HG02870 (cell line): ENCODE data around the gene EMC8.

Experiments used
- ATAC-seq: cut with Tn5 transposase; IDR thresholded peaks from one replicate; pipeline ENCODE4 v1.9.1; 2021; ENCODE audit warnings: mild to moderate bottlenecking, moderate library complexity; ENCODE audit not compliant: unreplicated experiment

The EMC8 gene

DNA sequence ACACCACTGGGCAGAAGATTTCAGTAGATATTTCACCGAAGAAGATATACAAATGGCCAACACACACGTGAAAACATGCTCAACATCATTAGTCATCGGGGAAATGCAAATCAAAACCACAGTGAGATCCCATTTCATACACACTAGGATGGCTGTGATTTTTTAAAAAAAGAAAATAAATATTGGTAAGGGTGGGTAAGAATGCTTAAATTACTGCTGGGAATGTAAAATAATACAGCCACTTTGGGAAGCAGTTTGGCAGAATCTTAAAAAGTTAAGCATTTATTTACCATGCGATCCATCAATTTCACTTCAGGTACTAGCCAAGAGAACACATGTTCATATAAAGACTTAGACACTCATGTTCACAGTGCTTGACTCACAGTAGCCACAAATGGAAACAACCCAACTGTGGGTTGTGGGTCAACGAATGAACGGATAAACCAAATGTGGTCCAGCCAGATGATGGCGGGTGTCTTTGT, 42.0 kb downstream of the EMC8 start:
- ATAC-seq, result peak; percentile 34

GRCh38 chr16:85755929-85756768, 43.2 kb downstream of the EMC8 start:
- ATAC-seq, result peak; percentile 54

GRCh38 chr16:85754413-85754812, 44.9 kb downstream of the EMC8 start:
- ATAC-seq, result no peak

DNA sequence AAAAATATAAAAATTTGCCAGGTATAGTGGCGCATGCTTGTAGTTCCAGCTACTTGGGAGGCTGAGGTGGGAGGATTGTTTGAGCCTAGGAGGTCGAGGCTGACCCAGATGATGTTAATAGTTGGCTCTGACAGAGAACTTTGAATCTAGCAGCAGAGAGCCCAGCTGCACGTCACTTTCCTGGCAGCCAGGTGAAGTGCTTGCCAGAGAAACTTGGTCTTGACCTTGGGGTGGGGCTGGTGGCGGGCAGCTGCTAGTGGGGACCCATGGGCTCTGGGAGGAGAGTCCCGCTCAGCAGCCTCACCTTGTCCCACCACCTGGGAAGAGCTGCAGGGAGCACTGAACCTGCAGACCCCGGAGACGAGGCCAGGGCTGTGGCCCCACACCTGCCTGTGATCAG, 45.4 kb downstream of the EMC8 start:
- no peak for ATAC-seq

DNA sequence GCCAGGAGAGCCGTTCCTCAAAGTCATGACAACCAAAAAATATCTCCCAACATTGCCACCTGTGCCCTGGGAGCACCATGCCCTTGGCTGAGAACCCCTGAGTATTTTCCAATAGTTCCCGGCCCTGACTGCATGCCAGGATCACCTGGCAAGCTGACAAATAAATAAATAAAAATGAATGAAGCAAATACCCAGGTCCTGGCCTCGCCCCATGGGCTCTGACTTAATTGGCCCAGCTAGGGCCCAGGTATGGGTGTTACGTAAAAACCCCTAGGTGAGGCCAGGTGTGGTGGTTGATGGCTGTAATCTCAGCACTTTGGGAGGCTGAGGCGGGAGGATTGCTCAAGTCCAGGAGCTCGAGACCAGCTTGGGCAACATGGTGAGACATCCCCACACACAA, 45.8 kb downstream of the EMC8 start:
- ATAC-seq, result no peak

DNA sequence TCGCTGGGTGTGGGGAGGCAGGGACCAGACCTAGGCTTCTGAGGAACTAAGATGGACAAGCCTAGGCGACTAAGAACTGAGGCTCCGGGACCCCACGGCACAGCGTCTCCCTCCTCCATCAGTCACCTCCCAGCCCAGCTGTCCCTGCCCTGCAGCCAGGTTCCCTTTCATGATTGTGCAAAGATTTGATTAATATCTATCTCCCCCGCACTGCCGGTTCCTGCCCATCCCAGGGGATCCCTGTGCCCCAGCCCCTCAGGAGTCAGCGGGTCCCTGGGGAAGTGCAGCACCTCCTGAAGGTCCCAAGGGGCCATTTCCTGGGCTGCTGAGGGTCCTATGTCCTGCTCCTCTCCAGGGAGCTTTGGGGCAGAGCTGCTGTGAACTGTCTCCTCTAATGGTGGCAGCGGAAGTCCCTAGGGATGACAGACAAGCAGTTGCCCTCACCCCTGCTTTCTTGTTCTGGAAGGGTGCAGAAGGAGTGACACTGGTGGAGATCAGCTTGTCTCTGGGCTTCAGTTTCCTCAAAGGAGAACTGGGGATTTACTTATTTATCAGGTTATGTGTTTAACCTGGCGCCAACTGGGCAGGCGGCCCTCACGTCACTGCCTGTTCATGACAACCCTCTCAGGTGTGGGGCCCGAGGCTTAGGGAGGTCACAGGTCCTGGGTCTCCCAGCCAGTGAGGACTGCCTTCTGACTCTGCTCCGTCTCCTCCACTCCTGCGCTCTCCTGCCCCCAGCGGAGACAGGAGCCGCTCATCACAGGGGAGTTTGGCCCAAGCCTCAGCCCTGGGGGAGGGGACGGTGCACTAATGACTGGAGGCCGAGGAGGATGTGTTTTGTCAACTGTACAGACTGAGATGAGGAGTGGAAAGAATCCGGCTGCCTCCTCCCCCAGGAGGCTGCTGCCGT, 46.6 kb downstream of the EMC8 start:
- no peak for ATAC-seq

GRCh38 chr16:85751698-85752501, 47.4 kb downstream of the EMC8 start:
- no peak for ATAC-seq

- ATAC-seq, result no peak
Measured at GRCh38 chr16:85750827-85751697, 48.3 kb downstream of the EMC8 start, which contains the start of gene C16orf74. TSS of gene C16orf74 (minus strand) at chr16:85751096. CDS start at chr16:85735217, 15,879 bp downstream.

GRCh38 chr16:85750146-85750826, 49.1 kb downstream of the EMC8 start:
- ATAC-seq, result no peak

DNA sequence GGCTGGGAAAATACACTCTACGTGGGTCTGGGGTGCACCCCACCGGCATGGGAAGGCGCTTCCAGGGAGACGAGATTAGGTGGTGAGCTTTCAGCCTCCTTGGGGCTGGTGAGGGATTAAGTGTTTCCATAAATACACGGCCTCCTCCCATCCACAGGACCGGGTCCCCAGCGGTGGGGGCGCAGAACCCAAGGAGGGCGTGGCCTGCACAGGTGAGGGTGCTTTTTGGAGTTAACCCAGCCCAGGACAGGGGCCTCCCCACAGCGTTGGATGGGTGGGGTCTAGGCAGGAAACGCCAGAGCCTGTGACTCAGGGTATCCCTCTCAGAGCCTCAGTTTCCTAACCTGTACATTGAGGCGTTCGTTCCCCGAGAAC, 49.6 kb downstream of the EMC8 start:
- no peak for ATAC-seq

- peak; percentile 56 for ATAC-seq
Measured at GRCh38 chr16:85746460-85747215, 52.7 kb downstream of the EMC8 start.

DNA sequence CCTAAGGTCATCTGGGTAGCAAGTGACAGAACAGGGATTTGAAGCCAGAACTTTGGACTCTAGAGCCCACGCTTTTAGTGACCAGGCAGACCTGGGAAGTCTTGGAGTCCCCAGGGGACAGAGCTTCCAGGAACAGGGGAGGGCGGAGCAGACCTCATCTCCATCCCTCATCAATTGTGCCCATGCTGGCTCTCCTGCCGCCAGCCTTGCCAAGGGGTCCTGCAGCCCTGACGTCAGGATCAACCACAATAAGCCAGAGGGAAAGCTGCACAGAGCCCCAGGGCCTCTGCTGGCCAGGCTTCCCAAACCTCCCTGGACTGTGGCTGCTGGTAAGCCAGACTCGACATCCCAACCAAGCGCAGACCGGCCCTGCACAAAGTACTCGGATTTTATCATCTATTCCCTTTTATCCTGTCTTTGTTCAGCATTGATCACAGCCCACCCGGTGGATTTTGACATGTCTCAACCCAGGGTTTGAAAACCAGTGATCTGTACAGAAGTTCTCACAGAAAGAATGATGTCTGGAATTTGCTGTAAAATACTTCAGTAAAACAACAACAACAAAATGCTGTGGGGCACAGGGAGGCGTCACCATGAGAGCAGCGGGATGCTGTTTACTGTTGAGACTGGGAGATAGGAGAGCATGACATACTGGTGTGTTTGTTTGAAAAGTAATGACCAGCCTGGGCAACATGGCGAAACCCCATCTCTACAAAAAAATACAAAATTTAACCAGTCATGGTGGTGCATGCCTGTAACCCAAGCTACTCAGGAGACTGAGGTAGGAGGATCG, 60.2 kb downstream of the EMC8 start:
- no peak for ATAC-seq

DNA sequence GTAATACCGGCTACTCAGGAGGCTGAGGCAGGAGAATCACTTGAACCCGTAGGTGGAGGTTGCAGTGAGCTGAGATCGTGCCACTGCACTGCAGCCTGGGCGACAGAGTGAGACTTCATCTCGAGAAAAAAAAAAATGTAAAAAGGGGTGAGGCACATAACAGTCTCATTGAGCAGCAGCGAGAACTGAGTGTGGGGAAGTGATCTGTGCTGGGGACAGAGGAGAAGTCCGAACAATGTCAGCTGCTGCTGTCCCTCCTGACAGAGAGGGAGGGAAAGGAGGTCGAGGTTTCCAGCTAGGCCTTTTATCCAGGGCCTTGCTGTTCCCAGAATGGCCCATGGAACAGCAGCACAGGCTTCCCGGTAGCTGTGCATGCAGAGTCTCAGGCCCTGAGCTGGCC, 62.4 kb downstream of the EMC8 start:
- ATAC-seq, result no peak

- no peak for ATAC-seq
Measured at GRCh38 chr16:85735946-85736345, 63.4 kb downstream of the EMC8 start.

GRCh38 chr16:85735225-85735635, 64.1 kb downstream of the EMC8 start:
- peak; percentile 81 for ATAC-seq

- ATAC-seq, result no peak
Measured at GRCh38 chr16:85734311-85735017, 64.9 kb downstream of the EMC8 start.

- no peak for ATAC-seq
Measured at GRCh38 chr16:85733839-85734170, 65.5 kb downstream of the EMC8 start.
